Sciatic nerve (tissue), 2 donors: ENCODE results near the gene GPR132. TPM values are rescaled to one million over a fixed set of nuclear protein-coding genes. Genes with fewer than 3 reads are reported as not detected.
A peak's percentile ranks its signal among the peaks of the same experiment; 100 is the strongest.
"Not testable (repeated sequence)": the region's sequence is repeated elsewhere in the genome, so short reads cannot be mapped to it uniquely, and the experiment has no call there.

Experiments used
- ATAC-seq: fragments of 200-7000 bp; cut with Tn5 transposase; one replicate; pipeline ENCODE4 v1.9.1; 2020; ENCODE audit warnings: mild to moderate bottlenecking, moderate library complexity
- DNase-seq: peaks from one replicate; pipeline ENCODE4 v3.0.0-alpha.2; 2020; ENCODE audit warnings: low spot score
- intact Hi-C: fragments of 100-400 bp; cut with DNase I; formaldehyde crosslinking; loops from one replicate; pipeline ENCODE4 v1.14.2; 2022
- total RNA-seq: library from RNA; stranded (reverse); fragmentation: NEBNext Ultra II Directional; extraction: Animal tissue kit (Norgen Biotek cat#: 25700); gene quantifications from one replicate; pipeline ENCODE4 v1.2.1, GENCODE V29; 2021
- donor health status: DM: no; HTN: no; CAD: no.
- donor health status: DM: no; HTN: no; CAD: no.

GPR132 gene
- total RNA-seq, 1 donor from 2014 or later: 3.2 TPM

DNA sequence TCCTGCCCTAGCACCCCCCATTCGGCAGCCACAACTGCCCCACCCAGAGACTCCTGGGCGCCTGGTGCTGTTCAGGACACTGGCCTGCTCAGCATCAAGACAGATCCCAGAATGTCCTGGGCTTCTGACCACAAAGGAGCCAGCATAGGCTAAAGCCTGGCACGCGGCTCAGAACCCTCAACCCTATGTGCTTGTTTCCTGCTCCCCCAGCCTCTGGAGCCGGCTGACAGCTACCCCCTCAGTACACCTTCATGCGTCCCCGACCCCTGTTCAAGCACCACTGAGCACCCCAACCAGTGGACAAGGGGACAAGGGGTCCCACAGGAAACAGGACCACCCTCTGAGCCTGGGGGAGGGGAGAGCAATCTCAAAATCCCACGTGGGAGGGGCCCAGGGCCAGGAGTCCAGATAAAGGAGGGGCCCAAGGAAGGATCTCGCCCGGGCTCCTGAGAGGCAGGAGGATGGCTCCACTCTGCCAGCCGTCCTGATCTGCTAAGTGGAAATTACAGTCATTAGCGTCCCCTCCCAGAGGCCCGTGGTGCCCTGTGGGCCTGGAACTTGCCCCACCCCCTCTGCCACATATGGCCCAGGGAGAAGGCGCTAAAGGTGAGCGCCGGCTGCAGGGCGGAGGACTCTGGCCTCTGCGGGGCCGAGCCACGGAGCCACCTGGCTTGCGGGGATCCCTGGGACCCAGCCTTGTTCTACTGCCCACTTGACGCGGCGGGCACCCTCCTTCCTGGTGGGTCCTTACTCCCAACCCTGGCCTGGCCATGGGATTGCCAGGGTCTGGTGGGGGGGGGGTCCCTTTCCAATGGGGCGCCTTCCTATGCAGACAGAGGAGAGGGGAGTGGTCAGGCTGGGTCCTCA is 27.2 kb upstream of the GPR132 start:
- ATAC-seq (no peak), DNase-seq (peak; percentile 64)
- intact Hi-C loops: no loop called here

DNA sequence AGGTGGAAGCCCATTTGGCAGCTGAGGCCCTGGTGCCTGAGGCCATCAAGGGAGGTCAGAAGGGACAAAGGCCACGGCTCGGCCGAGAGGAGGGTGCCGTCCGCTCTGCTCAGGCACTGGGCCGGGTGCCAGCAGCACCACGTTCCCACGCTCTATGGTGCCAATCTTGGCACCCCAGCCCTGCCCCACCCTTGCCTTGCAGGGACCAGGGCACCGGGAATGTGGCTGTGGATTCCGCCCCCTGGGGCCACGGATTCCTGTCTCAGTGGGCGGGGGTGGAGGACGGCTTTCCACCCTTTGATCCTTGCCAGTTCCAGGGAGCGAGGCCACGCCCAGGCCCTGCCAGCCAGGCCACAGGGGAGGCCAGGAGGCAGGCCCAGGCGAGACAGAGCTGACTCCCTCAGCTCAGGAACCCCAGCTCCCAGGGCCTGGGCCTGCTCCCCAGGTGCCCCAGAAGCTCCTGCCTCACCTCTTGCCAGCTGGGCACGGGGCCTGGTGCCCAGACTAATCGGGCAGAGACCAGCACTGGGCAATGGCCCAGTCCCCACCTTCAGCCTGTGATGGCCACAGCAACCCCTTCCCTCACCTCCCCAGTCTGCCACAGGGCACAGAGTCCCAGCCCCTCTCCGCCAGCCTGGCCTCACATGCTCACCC is 26.4 kb upstream of the GPR132 start:
- DNase-seq: peak; percentile 77
- intact Hi-C loops: no loop called here

DNA sequence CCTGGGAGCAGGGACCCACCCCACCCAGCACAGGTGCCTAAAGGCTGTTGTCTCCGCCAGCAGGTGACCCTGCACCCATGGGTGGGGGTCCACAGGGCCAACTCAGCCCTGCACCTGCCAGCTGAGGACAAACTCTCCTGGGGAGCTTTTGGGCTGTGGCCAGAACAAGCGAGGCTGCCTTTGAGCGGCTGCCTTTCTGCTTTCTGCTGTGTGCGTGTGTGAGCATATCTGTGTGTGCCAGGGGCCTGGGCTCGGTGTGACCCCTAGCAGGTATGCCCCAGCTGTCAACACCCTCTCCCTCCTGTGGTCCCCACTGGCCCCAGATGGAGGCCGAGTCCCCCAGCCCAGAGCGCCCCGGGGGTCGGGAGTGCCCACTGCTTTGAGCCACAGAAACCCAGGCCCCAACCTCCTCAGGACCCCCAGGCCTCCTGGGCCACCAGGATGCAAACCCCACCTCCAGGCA is 25.9 kb upstream of the GPR132 start:
- DNase-seq (peak; percentile 58), ATAC-seq (no peak)
- intact Hi-C loops: no loop called here

More for the DNA sequence above, 26.4 kb upstream of the GPR132 start:
- ATAC-seq: peak; percentile 4

DNA sequence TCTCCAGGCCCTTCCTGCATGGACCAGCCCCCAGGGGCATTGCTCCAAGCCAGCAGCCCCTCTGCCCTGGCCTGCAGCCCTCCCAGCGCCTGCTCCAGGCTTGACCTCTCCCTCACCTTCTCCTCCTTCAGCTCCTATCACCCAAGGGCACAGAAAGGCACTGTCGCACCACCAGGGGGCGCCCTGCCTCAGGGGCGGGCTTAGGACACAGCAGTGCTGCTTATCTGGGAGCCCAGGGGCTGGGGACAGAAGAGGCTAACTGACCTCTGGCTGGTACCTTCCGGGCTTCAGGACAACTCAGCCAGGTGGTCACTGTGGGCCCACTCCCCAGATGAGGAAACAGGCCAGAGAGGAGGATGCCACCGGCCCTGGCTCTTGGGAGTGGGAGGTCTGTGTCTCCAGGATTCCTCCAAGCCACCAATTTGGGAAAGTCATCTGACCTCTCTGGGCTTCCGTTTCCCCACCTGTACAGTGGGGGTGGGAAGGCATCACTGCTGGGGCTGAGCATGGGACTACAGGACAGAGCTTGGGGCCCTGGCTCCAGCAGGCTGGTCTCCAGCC is 25.3 kb upstream of the GPR132 start:
- intact Hi-C loops: no loop called here
- ATAC-seq (peak; percentile 51), DNase-seq (peak; percentile 90)

DNA sequence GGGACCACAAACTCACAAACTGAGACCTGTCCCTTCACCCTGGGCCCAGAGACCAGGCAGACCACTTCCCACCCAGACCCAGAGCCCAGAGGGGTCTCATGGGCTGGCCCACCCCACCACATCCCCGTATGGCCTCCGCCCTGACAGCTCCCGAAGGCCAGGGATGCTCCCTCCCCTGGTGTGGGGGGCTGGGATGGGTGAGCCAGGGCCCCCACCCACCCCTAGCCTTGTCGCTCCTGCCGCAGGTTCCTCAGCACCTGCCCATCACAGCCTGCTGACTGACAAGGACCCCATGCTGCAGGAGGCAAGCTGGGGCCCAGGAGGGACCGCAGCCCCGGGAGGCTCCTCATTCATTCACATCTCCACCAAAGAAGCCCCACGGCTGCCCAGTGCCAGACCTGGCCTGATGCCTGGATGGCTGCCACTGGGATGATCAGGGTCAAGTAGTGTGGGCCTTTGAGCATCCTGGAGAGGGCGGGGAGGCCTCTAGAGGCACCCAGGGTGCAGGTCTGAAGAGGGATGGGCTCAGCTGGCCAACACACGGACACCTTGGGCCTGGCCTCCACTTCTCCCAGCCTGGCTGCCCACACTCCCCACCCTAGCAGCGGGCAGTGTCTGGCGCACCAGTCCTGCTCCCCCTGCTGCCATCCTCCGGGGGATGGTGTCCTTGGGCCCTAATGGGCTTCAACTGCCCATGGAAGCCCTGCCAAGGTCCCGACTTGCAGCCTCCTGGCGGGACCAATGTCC is 24.7 kb upstream of the GPR132 start:
- no peak for ATAC-seq
- no peak for DNase-seq

DNA sequence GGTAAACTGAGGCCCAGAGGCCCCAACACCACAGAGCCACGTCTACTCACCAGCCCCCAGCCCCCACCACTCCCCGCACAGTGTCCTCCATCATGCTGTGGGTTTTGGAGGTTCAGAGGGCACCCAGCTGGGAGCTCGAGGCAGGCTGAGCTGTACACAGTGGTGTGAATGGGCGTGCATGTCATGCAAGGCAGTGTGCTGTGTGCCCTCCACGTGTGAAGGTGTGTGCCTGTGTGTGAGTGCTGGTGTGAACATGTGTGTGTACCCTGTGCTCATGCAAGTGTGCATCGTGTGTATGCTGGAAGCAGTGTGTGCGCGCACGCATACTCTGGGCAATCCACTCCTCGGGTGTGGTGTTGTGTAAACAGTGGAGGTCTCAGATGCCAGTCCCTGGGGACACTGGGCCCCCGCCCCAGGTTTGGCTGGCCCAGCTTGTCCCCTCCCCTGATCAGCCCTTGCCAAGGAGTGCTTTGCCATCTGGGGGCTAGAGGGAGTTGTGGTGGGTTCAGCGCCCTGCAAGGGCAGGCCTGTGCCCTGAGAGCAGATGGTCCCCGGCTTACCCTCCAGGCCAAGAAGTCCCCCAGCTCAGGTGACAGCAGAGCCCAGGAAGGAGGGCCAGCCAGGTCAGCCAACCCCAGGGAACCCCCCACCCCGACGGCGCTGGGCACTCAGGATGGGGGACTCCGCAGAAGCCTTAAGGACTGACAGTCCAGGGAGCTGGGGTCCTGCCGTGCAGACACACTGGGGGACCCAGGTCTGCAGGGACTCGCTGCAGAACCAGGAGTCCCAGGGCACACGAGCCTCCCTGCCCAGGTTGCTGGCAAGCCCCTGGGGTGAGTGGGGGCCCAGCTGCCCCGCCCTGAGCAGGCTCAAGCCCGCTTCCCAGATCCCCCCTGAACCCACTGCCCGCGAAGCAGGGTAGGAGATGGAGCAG is 23.8 kb upstream of the GPR132 start:
- DNase-seq (no peak), ATAC-seq (no peak)
- intact Hi-C loops: loop anchor here (10.0 kb wide), 1 partner anchor 104 kb away; the partner anchor contains the start of gene CLBA1

More for the DNA sequence above, 24.7 kb upstream of the GPR132 start:
- intact Hi-C loops: loop anchor here (10.0 kb wide), 1 partner anchor 105 kb away; the partner anchor contains the start of gene CLBA1

DNA sequence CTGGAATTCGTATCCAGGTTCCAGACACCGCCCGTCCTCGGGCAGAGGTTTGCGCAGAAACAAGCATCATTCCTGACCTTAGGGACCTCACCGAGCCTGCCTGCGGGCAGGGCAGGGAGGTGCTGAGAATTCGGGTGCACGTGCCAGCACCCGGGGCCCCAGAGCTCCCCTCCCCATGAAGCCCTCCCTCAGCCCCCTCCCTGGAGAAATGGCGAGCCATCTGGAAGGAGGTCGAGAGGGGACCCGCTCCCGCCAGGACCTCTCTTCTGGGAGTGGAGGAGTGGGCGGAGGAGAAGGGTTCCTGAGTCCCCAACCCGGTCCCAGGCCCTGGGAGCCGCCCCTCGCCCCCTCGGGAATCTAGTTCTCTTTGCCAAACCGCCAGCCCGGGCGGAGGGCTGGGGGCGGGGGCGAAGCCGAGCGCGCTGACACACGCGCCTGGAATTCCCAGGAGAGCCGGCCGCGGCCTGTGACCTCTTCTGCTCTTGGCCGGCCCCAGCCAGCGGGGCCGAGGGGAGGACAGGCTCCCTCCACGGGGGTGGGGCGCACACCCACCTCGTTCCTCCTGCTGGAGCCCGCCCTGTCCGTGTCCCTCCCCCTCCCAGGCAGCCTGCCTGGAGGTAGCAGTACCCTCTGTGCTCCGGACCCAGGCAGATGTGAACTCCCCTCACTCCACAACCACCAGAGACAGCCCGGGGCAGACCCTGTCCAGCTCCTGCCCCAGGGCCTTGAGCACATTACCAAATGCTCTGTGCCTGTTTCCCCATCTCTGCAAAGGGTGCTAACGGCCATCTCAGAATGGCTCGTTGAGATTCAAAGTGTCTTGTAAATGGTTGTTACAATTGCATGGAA is 23.0 kb upstream of the GPR132 start:
- intact Hi-C loops: loop anchor here (10.0 kb wide), 1 partner anchor 103 kb away; the partner anchor contains the start of gene CLBA1
- DNase-seq (peak; percentile 75), ATAC-seq (peak; percentile 59)

DNA sequence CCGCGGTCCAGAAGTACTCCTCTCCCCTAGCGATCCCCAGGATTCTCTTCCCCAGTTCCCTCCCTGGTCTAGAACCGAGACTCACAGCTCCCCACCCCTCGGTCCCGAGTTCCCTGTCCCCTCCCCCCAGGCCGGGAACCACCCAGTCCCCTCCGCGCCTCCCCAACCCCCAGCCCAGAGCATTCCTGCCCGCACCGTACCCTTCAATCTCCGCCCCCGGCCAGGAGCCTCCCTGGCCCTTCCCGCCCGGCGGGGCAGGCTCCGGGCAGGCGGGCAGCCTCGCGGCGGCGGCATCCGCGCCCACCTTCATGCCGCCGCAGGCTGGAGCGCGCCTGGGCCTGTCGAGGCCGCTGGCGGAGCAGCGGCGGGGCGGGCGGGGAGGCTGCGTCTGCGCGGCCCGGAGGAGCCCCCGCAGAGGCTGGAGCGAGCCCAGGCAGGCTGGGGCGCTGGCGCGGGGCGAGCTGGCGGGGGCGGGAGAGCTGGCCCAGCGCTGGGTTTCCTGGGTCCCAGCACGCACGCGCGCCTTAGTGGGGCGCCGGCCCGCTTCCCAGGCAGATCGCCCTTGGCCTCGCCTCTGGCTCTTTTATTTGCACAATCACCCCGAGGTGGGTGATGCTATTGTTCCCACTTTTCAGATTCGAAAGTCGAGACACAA is 22.2 kb upstream of the GPR132 start:
- DNase-seq (peak; percentile 79), ATAC-seq (peak; percentile 47)
- intact Hi-C loops: loop anchor here (10.0 kb wide), 1 partner anchor 103 kb away; the partner anchor contains the start of gene CLBA1

DNA sequence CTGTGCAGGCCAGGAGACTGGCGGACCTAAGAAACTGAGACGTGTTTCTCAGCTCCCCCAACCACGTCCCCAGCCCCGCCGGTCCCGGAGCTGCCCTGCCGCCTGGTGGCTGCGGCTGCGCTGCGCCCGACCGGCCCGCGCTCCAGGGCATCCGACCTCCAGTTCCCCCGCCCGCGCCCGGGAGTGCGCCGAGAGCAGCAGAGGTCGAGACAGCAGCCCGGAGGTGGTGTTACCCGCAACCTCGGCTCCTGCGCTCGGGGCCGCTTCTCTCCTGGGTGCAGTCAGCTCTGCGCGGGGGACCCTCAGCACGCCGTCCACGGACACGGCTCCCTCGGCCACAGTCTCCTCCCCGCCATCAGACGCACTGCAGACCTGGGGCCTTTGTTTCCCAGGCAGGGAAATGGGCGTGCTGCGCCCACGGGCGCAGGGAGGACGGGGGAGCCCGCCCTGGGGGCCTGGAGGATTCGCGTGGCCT is 21.6 kb upstream of the GPR132 start:
- intact Hi-C loops: loop anchor here (10.0 kb wide), 1 partner anchor 102 kb away; the partner anchor contains the start of gene CLBA1
- ATAC-seq: peak; percentile 51
- DNase-seq: peak; percentile 85

DNA sequence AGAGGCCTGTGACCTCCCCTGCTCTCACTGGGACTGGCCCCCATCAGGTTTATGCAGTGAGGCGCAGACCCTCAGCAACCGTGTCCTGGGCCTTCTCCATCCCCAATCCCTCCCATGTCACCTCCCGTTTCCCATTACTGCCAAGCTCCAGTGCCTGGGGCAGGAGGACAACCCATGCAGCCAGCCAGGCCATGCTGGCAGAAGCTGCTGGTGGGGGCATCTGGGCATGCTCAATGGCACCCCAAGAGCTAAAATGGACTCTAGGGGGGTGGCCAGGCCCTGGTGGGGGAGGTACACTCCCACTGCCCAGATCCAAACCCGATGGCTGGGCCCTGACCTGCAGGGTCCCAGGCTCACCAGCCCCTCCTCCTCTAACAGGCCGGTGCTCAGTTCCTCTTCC is 20.5 kb upstream of the GPR132 start:
- ATAC-seq (no peak), DNase-seq (peak; percentile 56)
- intact Hi-C loops: loop anchor here (10.0 kb wide), 1 partner anchor 101 kb away; the partner anchor contains the start of gene CLBA1

DNA sequence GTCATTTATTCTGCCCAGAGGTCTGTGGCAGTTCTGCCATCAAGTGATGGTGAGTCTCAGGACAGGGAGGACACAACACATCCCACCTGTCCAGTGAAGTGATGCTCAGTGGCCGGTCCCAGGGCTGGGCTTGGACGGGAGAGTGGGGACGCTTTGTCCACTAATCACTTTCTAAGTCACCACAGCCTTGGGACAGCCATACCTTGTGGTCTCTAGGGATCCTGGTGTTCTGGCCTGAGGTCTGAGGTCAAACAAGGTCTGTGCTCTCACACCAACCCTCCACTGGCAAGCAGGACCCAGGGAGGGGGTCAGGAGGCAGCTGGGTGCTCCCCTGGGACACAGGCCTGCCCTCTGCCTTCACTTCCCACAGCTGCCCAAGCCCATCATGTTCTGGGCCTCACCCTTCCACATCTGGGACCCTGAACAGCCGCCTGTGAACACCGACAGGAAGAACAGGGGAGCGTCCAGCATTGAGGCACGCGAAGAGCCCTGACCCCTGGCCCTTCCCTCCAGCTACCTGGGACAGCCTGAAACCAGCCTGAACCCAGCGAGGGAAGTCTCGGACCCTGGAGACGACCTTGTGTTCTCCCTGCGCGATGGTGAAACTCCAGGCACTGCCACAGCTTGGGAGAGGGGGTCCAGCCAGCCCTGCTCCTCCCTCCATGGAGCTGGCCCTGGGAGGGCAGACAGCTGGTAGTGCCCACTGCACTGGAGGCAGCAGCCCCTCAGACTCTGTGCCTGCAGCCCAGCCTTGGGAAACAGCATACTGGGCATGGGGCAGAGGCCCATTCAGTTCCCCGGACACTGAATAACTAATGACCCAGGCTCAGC is 19.7 kb upstream of the GPR132 start:
- intact Hi-C loops: loop anchor here (10.0 kb wide), 1 partner anchor 100 kb away; the partner anchor contains the start of gene CLBA1
- peak; percentile 49 for DNase-seq
- no peak for ATAC-seq

DNA sequence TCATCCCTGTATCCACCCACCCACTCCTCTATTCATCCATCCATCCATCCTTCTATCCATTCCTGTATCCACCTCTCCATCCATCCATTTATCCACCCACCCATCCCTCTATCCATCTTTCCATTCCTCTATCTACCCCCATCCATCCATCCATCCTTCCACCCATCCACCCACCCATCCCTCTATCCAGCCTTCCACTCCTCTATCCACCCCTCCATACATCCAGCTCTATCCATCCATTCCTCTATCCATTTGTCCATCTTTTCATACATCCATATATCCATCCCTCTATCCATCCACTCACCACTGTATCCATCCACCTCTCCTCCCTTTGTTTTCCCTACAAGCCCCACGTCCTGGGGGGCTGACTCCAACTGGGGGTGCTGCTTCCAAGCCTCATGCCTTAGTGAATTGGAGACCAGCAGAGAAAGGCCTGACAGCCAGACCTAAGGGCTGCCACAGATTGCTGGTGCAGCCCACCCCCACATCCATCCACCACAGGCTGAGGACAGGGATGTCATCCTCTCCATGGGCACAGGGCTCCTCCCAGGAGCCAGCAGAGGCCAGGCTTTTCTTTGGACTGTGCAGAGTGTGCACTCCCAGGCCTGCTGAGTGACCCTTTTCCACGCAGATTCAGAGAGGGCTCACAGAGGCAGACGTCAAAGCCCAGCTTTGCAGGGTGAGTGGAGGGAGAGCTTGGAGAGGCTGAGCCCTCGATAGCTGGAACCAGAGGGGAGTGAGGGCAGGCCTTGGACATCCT is 18.9 kb upstream of the GPR132 start:
- ATAC-seq (no peak), DNase-seq (peak; percentile 18)
- intact Hi-C loops: loop anchor here (10.0 kb wide), 1 partner anchor 99 kb away; the partner anchor contains the start of gene CLBA1

DNA sequence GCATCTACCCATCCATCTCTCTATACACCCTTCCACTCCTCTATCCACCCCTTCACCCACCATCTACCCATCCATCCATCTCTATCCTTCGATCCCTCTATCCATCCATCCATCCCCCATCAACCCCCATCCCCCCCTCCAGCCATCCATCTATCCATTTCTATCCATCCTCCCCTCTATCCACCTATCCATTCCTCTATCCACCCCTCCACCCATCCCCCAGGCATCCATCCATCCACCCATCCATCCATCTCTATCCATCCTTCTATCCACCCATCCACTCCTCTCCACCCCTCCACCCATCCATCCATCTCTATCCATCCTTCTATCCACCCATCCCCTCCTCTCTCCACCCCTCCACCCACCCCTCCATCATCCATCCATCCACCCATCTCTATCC is 17.5 kb upstream of the GPR132 start:
- ATAC-seq: no peak
- intact Hi-C loops: loop anchor here (10.0 kb wide), 1 partner anchor 98 kb away; the partner anchor contains the start of gene CLBA1
- peak; percentile 3 for DNase-seq

DNA sequence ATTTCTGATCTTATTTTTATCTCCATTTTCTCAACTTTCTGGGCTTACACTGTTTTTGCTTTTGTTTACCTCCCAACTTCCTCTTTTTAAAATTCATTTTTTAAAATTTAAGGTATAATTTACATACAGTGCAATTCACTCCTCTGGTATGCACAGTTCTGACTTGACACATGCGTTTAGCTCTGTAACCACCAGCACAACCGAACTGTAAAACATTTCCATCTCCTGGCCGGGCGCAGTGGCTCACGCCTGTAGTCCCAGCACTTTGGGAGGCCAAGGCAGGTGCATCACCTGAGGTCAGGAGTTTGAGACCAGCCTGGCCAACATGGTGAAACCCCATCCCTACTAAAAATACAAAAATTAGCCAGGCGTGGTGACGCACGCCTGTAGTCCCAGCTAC is 16.2 kb upstream of the GPR132 start:
- intact Hi-C loops: loop anchor here (10.0 kb wide), 1 partner anchor 97 kb away; the partner anchor contains the start of gene CLBA1
- DNase-seq: peak; percentile 19
- ATAC-seq: not testable (repeated sequence)
